Epithelial cell of esophagus (primary cell): ENCODE results near the gene TCF7L2.

Experiments
- DNase-seq: peaks from one replicate; pipeline ENCODE4 v3.0.0; 2010; ENCODE audit warnings: low read depth
- H3K4me3 ChIP-seq: 2 replicates; pipeline ENCODE4 v1.5.1; 2011; ENCODE audit warnings: mild to moderate bottlenecking, low read length, control low read depth
- CTCF ChIP-seq: IDR thresholded peaks from 2 replicates; pipeline ENCODE4 v1.5.1; 2011; ENCODE audit warnings: low read depth, mild to moderate bottlenecking, low read length, control low read depth, inconsistent platforms; ENCODE audit not compliant: insufficient read depth; ENCODE audit errors: missing control alignments

Gene TCF7L2

GRCh38 chr10:113113918-113114317, 163.9 kb downstream of the TCF7L2 start:
- H3K4me3 ChIP-seq, result no peak overlapping the region
- TF ChIP-seq CTCF, result no peak
- DNase-seq, result no peak

- DNase-seq, result no peak
- H3K4me3 ChIP-seq, result no peak overlapping the region
- no peak for TF ChIP-seq CTCF
Measured at GRCh38 chr10:113115556-113115955, 165.5 kb downstream of the TCF7L2 start.

GRCh38 chr10:113118882-113119281, 168.8 kb downstream of the TCF7L2 start:
- DNase-seq, result no peak
- no peak for TF ChIP-seq CTCF

GRCh38 chr10:113119801-113120200, 169.8 kb downstream of the TCF7L2 start:
- H3K4me3 ChIP-seq, result no peak overlapping the region
- TF ChIP-seq CTCF, result no peak
- no peak for DNase-seq

More at GRCh38 chr10:113118882-113119281, 168.8 kb downstream of the TCF7L2 start:
- no peak overlapping the region for H3K4me3 ChIP-seq

- DNase-seq, result no peak
- TF ChIP-seq CTCF, result no peak
- H3K4me3 ChIP-seq, result no peak overlapping the region
Measured at GRCh38 chr10:113121153-113121552, 171.1 kb downstream of the TCF7L2 start.

- TF ChIP-seq CTCF, result no peak
- no peak for DNase-seq
- no peak overlapping the region for H3K4me3 ChIP-seq
Measured at GRCh38 chr10:113122947-113123346, 172.9 kb downstream of the TCF7L2 start.

GRCh38 chr10:113124724-113125123, 174.7 kb downstream of the TCF7L2 start:
- H3K4me3 ChIP-seq, result no peak overlapping the region
- no peak for DNase-seq
- TF ChIP-seq CTCF, result no peak
